K562 (cell line): Measurements from ENCODE around the gene SLC49A4. TPM values are rescaled to one million over a fixed set of nuclear protein-coding genes. Genes with fewer than 3 reads are reported as not detected.

Experiments
- ATAC-seq: fragments of 200-7000 bp; cut with Tn5 transposase; 3 replicates; pipeline ENCODE4 v1.9.1; 2020; ENCODE audit warnings: moderate library complexity
- BruUV-seq: library from RNA; stranded (reverse); fragments of 400-500 nt; replicated peaks from 2 replicates; lab custom pipeline; 2021; lab: Mats Ljungman, UMichigan
- CTCF ChIA-PET: fragments of 300-600 bp; formaldehyde crosslinking; extraction: SDS; loops from one replicate; lab custom pipeline; 2021; ENCODE audit warnings: low intra/inter-chr PET ratio; lab: Yijun Ruan, JAX
- POLR2A ChIA-PET: fragments of 300-600, 350-650 bp; sonication (Branson Sonifier 250); formaldehyde crosslinking; extraction: SDS; loops from one replicate; lab custom pipeline; 2021; ENCODE audit warnings: antibody characterized with exemption, inconsistent platforms; lab: Yijun Ruan, JAX
- DNase-seq, 4 experiments: peaks; one replicate each; pipeline versions ENCODE4 v3.0.0 to v3.0.0-alpha.2; 2011 to 2018; ENCODE audit warnings: low spot score in 3 of 4, mixed read lengths in 3 of 4; ENCODE audit errors: extremely low read depth in 1 of 4
- FAIRE-seq: peaks from 2 replicates; lab custom pipeline; 2011; peaks lifted over from hg19 to GRCh38; lab: Jason Lieb, UNC
- H2AFZ ChIP-seq: 2 replicates; pipeline ENCODE4 v1.6.0; 2011; ENCODE audit warnings: low read depth, low read length, control low read depth, inconsistent platforms
- H3K27ac ChIP-seq: fragments of 200-600 bp; 3 replicates; pipeline ENCODE4 v1.8.0; 2011; ENCODE audit warnings: low read depth, mild to moderate bottlenecking, control low read depth, inconsistent platforms, low read length, moderate library complexity, mixed read lengths; ENCODE audit errors: extremely low read depth
- H3K27me3 ChIP-seq, 2 experiments: fragments of 300-600 bp in 1 of 2; 2 replicates in 1 of 2; 3 replicates in 1 of 2; pipeline versions ENCODE4 v1.6.0 to v1.8.0; 2011; ENCODE audit warnings: inconsistent platforms in 2 of 2, low read length in 2 of 2, mild to moderate bottlenecking in 1 of 2, mixed read lengths in 1 of 2, moderate library complexity in 1 of 2; ENCODE audit not compliant: control insufficient read depth in 2 of 2, insufficient read depth in 2 of 2
- H3K36me3 ChIP-seq: fragments of 300-600 bp; 3 replicates; pipeline ENCODE4 v1.8.0; 2011; ENCODE audit warnings: mild to moderate bottlenecking, low read length, inconsistent platforms; ENCODE audit not compliant: control insufficient read depth, insufficient read depth
- H3K4me1 ChIP-seq, 2 experiments: fragments of 200-600 bp in 1 of 2; replicated peaks in 1 of 2; 2 replicates in 1 of 2; 3 replicates in 1 of 2; pipeline versions ENCODE4 v1.5.1 to v1.8.0; 2011; ENCODE audit warnings: inconsistent platforms in 2 of 2, low read length in 2 of 2, mild to moderate bottlenecking in 1 of 2, mixed read lengths in 1 of 2, moderate library complexity in 1 of 2; ENCODE audit not compliant: control insufficient read depth in 2 of 2, insufficient read depth in 2 of 2
- H3K4me2 ChIP-seq: 2 replicates; pipeline ENCODE4 v1.6.1; 2011; ENCODE audit warnings: low read length, control low read depth, inconsistent platforms, mixed read lengths; ENCODE audit not compliant: insufficient read depth
- H3K4me3 ChIP-seq: fragments of 200-600 bp; sonication (generic), shearing (Covaris generic); 2 replicates; pipeline ENCODE4 v1.5.1; 2016; ENCODE audit warnings: control low read depth, inconsistent platforms
- H3K79me2 ChIP-seq: fragments of 200-600 bp; 3 replicates; pipeline ENCODE4 v1.8.0; 2011; ENCODE audit warnings: low read length, inconsistent platforms; ENCODE audit not compliant: control insufficient read depth, insufficient read depth
- H3K9ac ChIP-seq, 2 experiments: 2 replicates each; pipeline versions ENCODE4 v1.6.0 to v1.6.1; 2011; ENCODE audit warnings: low read depth in 2 of 2, low read length in 2 of 2, control low read depth in 1 of 2, inconsistent platforms in 1 of 2, mild to moderate bottlenecking in 1 of 2, mixed read lengths in 1 of 2; ENCODE audit not compliant: insufficient read depth in 1 of 2
- H3K9me1 ChIP-seq: one replicate; pipeline ENCODE4 v1.6.0; 2011; ENCODE audit warnings: inconsistent platforms, mild to moderate bottlenecking, low read length, moderate library complexity; ENCODE audit not compliant: control insufficient read depth, insufficient read depth
- H3K9me3 ChIP-seq: replicated peaks from 2 replicates; pipeline ENCODE4 v1.5.1; 2011; ENCODE audit warnings: low read depth, low read length, inconsistent platforms; ENCODE audit not compliant: control insufficient read depth, insufficient read depth
- H4K20me1 ChIP-seq: replicated peaks from 2 replicates; pipeline ENCODE4 v1.6.1; 2011; ENCODE audit warnings: low read length, inconsistent platforms, mixed read lengths; ENCODE audit not compliant: control insufficient read depth, insufficient read depth
- CHCHD3 ChIP-seq: fragments of 250-450 bp; sonication (Bioruptor Pico); IDR thresholded peaks from 2 replicates; pipeline ENCODE4 v2.1.2; 2022; ENCODE audit warnings: mild to moderate bottlenecking
- COPS2 ChIP-seq: fragments of 450-650 bp; conservative IDR thresholded peaks from 2 replicates; pipeline ENCODE4 v1.6.1; 2016; ENCODE audit warnings: mild to moderate bottlenecking, moderate library complexity
- FOXA3 ChIP-seq, 2 experiments: fragments of 450-650 bp in 1 of 2; sonication (generic) in 1 of 2; formaldehyde crosslinking; IDR thresholded peaks in 1 of 2; conservative IDR thresholded peaks in 1 of 2; 2 replicates each; pipeline versions ENCODE4 v1.4.0 to v1.8.0; 2020 to 2022; ENCODE audit warnings: mild to moderate bottlenecking in 2 of 2, missing genetic modification reagents in 1 of 2
- HOXB6 ChIP-seq: fragments of 250-450 bp; sonication (Bioruptor Pico); IDR thresholded peaks from 2 replicates; pipeline ENCODE4 v1.5.1; 2022; ENCODE audit warnings: mild to moderate bottlenecking, borderline replicate concordance
- RB1 ChIP-seq: fragments of 450-650 bp; IDR thresholded peaks from 2 replicates; pipeline ENCODE4 v1.6.1; 2017; ENCODE audit warnings: low read depth, mild to moderate bottlenecking
- SMARCA4 ChIP-seq: fragments of 450-650 bp; IDR thresholded peaks from 2 replicates; pipeline ENCODE4 v1.6.1; 2016
- STAT5A ChIP-seq: IDR thresholded peaks from 2 replicates; pipeline ENCODE4 v1.6.1; 2012; ENCODE audit warnings: low read length, inconsistent platforms, borderline replicate concordance
- WGBS: fragments of 100-300 bp; shearing (Covaris generic); methylation state at CpG from one replicate; pipeline ENCODE4 v1.1.6; 2016; ENCODE audit warnings: low coverage, mixed read lengths; ENCODE audit not compliant: insufficient coverage; ENCODE audit errors: missing lambda C conversion rate; 5-methylcytosine and 5-hydroxymethylcytosine counted together
- in situ Hi-C: fragments of 300-500 bp; cut with MboI; formaldehyde crosslinking; loops from 4 replicates; pipeline ENCODE4 v1.15.0; 2018; ENCODE audit warnings: inconsistent platforms, mixed read lengths
- intact Hi-C: fragments of 100-400 bp; cut with micrococcal nuclease; formaldehyde crosslinking; loops from 2 replicates; pipeline ENCODE4 v1.14.2; 2022
- polyA plus RNA-seq, 8 experiments: library from polyadenylated mRNA; depleted of rRNA in 4 of 8; stranded (reverse) in 5 of 8; unstranded in 3 of 8; fragments of >200 nt; fragmentation: Nextera tagmentation in 2 of 8; fragmentation: Illumina TruSeq in 1 of 8; extraction: Ambion mirVana in 2 of 8; extraction: Trizol in 1 of 8; gene quantifications; 2 replicates each; pipeline versions ENCODE4 v1.2.1 to v1.2.3, GENCODE V29; 2011 to 2014; ENCODE audit warnings: inconsistent platforms in 1 of 8, missing spikeins in 1 of 8
- total RNA-seq, 7 experiments: library from RNA; depleted of rRNA in 6 of 7; stranded (reverse); fragments of >200 nt in 6 of 7; fragmentation: Illumina TruSeq in 2 of 7; extraction: Trizol in 2 of 7; gene quantifications; 2 replicates each; pipeline versions ENCODE4 v1.2.1 to v1.2.3, GENCODE V29; 2011 to 2021; ENCODE audit warnings: low replicate concordance in 1 of 7
- TF ChIP-seq, protein P1 (sequence below): fragments of 450-650 bp; IDR thresholded peaks from 2 replicates; pipeline ENCODE4 v1.6.1; 2017; ENCODE audit warnings: antibody characterized with exemption
- TF ChIP-seq, protein P2 (sequence below): sonication (generic); formaldehyde crosslinking; IDR thresholded peaks from 2 replicates; pipeline ENCODE4 v1.8.0; 2023; ENCODE audit warnings: missing genetic modification reagents, mild to moderate bottlenecking, borderline replicate concordance
- TF ChIP-seq, protein P3 (sequence below): fragments of 250-450 bp; sonication (Bioruptor Pico); IDR thresholded peaks from 2 replicates; pipeline ENCODE4 v1.4.0; 2020

SLC49A4 gene
- total and polyA plus RNA-seq, 9 of the 15 experiments (the other 6 are each of a cell fraction or from before 2014, with no cell fraction given) = 0.15 to 1.3 (median 0.83) TPM

DNA sequence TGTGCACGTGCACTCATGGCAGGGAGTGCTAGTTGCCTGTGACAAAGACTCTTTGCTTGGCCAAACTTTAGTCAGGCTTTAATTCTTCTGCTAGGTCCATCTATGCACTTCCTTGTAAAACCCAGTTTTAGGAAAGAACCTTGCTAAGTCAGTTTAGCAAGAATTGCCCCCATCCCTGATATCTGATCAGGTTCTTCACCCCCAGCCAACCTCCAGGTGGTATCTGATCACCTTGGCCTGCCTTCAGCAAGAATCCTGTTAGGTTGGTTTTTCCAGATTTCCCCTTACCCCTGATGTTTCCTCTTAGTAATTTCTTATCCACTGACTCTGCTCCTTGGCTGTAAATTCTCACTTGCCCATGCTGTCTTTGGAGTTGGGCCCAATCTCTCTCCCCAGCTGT, 9.6 kb upstream of the SLC49A4 start:
- in situ Hi-C loops = no loop called here
- WGBS = 33% methylated on average over 1 of the region's 1 CpG
- intact Hi-C loops = no loop called here
- DNase-seq = no peak
- H3K4me1 ChIP-seq = no peaks in the 10 kb centered on the region; a peak in 1 of 5 replicates
- H2AFZ ChIP-seq = no peak overlapping the region
- no peak for FAIRE-seq
- no peak overlapping the region for H3K9ac ChIP-seq
- no peaks in the 10 kb centered on the region; the same call in 2 of the 3 replicates for H3K79me2 ChIP-seq
- no peak for ATAC-seq
- H3K9me3 ChIP-seq = no peaks in the 10 kb centered on the region
- ChIA-PET POLR2A (interaction anchor here (0.6 to 1.6 kb wide), 2 partner anchors 9 to 17 kb away, joined by 3 to 6 read pairs; partner anchors contain the start of gene HSPBAP1), CTCF (no interaction called here)
- no peaks in the 10 kb centered on the region for H3K36me3 ChIP-seq
- no TSS peak for BruUV-seq
- no peak overlapping the region for H3K4me2 ChIP-seq
- no peak overlapping the region for H3K27ac ChIP-seq
- H4K20me1 ChIP-seq = no peaks in the 10 kb centered on the region
- no peaks in the 10 kb centered on the region for H3K27me3 ChIP-seq
- no peaks in the 10 kb centered on the region for H3K9me1 ChIP-seq
- H3K4me3 ChIP-seq = no peak overlapping the region
- TF ChIP-seq RB1 (no peak), STAT5A (no peak), SMARCA4 (no peak), HOXB6 (CRISPR knock-in tag) (no peak), COPS2 (no peak), FOXA3 (CRISPR knock-in tag; conservative IDR thresholded peaks at IDR 0.05 in 1 of 2, IDR thresholded peaks at IDR 0.05 in 1 of 2) (no peak), CHCHD3 (CRISPR knock-in tag) (no peak)
- TF ChIP-seq, protein P1, sequence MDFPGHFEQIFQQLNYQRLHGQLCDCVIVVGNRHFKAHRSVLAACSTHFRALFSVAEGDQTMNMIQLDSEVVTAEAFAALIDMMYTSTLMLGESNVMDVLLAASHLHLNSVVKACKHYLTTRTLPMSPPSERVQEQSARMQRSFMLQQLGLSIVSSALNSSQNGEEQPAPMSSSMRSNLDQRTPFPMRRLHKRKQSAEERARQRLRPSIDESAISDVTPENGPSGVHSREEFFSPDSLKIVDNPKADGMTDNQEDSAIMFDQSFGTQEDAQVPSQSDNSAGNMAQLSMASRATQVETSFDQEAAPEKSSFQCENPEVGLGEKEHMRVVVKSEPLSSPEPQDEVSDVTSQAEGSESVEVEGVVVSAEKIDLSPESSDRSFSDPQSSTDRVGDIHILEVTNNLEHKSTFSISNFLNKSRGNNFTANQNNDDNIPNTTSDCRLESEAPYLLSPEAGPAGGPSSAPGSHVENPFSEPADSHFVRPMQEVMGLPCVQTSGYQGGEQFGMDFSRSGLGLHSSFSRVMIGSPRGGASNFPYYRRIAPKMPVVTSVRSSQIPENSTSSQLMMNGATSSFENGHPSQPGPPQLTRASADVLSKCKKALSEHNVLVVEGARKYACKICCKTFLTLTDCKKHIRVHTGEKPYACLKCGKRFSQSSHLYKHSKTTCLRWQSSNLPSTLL = no peak
- TF ChIP-seq, protein P2, sequence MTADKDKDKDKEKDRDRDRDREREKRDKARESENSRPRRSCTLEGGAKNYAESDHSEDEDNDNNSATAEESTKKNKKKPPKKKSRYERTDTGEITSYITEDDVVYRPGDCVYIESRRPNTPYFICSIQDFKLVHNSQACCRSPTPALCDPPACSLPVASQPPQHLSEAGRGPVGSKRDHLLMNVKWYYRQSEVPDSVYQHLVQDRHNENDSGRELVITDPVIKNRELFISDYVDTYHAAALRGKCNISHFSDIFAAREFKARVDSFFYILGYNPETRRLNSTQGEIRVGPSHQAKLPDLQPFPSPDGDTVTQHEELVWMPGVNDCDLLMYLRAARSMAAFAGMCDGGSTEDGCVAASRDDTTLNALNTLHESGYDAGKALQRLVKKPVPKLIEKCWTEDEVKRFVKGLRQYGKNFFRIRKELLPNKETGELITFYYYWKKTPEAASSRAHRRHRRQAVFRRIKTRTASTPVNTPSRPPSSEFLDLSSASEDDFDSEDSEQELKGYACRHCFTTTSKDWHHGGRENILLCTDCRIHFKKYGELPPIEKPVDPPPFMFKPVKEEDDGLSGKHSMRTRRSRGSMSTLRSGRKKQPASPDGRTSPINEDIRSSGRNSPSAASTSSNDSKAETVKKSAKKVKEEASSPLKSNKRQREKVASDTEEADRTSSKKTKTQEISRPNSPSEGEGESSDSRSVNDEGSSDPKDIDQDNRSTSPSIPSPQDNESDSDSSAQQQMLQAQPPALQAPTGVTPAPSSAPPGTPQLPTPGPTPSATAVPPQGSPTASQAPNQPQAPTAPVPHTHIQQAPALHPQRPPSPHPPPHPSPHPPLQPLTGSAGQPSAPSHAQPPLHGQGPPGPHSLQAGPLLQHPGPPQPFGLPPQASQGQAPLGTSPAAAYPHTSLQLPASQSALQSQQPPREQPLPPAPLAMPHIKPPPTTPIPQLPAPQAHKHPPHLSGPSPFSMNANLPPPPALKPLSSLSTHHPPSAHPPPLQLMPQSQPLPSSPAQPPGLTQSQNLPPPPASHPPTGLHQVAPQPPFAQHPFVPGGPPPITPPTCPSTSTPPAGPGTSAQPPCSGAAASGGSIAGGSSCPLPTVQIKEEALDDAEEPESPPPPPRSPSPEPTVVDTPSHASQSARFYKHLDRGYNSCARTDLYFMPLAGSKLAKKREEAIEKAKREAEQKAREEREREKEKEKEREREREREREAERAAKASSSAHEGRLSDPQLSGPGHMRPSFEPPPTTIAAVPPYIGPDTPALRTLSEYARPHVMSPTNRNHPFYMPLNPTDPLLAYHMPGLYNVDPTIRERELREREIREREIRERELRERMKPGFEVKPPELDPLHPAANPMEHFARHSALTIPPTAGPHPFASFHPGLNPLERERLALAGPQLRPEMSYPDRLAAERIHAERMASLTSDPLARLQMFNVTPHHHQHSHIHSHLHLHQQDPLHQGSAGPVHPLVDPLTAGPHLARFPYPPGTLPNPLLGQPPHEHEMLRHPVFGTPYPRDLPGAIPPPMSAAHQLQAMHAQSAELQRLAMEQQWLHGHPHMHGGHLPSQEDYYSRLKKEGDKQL (CRISPR knock-in tag) = no peak
- TF ChIP-seq, protein P3, sequence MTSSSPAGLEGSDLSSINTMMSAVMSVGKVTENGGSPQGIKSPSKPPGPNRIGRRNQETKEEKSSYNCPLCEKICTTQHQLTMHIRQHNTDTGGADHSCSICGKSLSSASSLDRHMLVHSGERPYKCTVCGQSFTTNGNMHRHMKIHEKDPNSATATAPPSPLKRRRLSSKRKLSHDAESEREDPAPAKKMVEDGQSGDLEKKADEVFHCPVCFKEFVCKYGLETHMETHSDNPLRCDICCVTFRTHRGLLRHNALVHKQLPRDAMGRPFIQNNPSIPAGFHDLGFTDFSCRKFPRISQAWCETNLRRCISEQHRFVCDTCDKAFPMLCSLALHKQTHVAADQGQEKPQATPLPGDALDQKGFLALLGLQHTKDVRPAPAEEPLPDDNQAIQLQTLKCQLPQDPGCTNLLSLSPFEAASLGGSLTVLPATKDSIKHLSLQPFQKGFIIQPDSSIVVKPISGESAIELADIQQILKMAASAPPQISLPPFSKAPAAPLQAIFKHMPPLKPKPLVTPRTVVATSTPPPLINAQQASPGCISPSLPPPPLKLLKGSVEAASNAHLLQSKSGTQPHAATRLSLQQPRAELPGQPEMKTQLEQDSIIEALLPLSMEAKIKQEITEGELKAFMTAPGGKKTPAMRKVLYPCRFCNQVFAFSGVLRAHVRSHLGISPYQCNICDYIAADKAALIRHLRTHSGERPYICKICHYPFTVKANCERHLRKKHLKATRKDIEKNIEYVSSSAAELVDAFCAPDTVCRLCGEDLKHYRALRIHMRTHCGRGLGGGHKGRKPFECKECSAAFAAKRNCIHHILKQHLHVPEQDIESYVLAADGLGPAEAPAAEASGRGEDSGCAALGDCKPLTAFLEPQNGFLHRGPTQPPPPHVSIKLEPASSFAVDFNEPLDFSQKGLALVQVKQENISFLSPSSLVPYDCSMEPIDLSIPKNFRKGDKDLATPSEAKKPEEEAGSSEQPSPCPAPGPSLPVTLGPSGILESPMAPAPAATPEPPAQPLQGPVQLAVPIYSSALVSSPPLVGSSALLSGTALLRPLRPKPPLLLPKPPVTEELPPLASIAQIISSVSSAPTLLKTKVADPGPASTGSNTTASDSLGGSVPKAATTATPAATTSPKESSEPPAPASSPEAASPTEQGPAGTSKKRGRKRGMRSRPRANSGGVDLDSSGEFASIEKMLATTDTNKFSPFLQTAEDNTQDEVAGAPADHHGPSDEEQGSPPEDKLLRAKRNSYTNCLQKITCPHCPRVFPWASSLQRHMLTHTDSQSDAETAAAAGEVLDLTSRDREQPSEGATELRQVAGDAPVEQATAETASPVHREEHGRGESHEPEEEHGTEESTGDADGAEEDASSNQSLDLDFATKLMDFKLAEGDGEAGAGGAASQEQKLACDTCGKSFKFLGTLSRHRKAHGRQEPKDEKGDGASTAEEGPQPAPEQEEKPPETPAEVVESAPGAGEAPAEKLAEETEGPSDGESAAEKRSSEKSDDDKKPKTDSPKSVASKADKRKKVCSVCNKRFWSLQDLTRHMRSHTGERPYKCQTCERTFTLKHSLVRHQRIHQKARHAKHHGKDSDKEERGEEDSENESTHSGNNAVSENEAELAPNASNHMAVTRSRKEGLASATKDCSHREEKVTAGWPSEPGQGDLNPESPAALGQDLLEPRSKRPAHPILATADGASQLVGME = no peak
